Femur (tissue), 1 donor: ENCODE data around the gene FBXO34.
A peak's percentile ranks its signal among the peaks of the same experiment; 100 is the strongest.
"Not testable (repeated sequence)": the region's sequence is repeated elsewhere in the genome, so short reads cannot be mapped to it uniquely, and the experiment has no call there.

Experiments
- DNase-seq: peaks from one replicate; pipeline ENCODE4 v3.0.0-alpha.2; 2017

The FBXO34 gene

GRCh38 chr14:55350461-55350860 is 79.2 kb downstream of the FBXO34 start:
- DNase-seq = no peak

- DNase-seq = no peak
Measured at GRCh38 chr14:55351111-55351510, 79.9 kb downstream of the FBXO34 start.

GRCh38 chr14:55352201-55352600 is 81.0 kb downstream of the FBXO34 start:
- no peak for DNase-seq

GRCh38 chr14:55353686-55354467 is 82.7 kb downstream of the FBXO34 start:
- no peak for DNase-seq

GRCh38 chr14:55354500-55354899 is 83.3 kb downstream of the FBXO34 start:
- DNase-seq = peak; percentile 51

- DNase-seq = no peak
Measured at GRCh38 chr14:55355922-55356321, 84.7 kb downstream of the FBXO34 start.

GRCh38 chr14:55356913-55357312 is 85.7 kb downstream of the FBXO34 start:
- DNase-seq = no peak

- DNase-seq = no peak
Measured at GRCh38 chr14:55359307-55359706, 88.1 kb downstream of the FBXO34 start.

- DNase-seq = no peak
Measured at GRCh38 chr14:55361190-55361589, 90.0 kb downstream of the FBXO34 start.

GRCh38 chr14:55366271-55366670 is 95.0 kb downstream of the FBXO34 start:
- no peak for DNase-seq

GRCh38 chr14:55370883-55371455 is 99.7 kb downstream of the FBXO34 start:
- peak; percentile 30 for DNase-seq

- DNase-seq = no peak
Measured at GRCh38 chr14:55372423-55372822, 101.2 kb downstream of the FBXO34 start.

GRCh38 chr14:55372825-55373224 is 101.6 kb downstream of the FBXO34 start:
- DNase-seq = no peak

- no peak for DNase-seq
Measured at GRCh38 chr14:55373784-55374705, 102.8 kb downstream of the FBXO34 start.

- DNase-seq = no peak
Measured at GRCh38 chr14:55374771-55375170, 103.5 kb downstream of the FBXO34 start.

- no peak for DNase-seq
Measured at GRCh38 chr14:55377236-55377635, 106.0 kb downstream of the FBXO34 start.

- no peak for DNase-seq
Measured at GRCh38 chr14:55381040-55381439, 109.8 kb downstream of the FBXO34 start.

- DNase-seq = no peak
Measured at GRCh38 chr14:55381561-55381960, 110.3 kb downstream of the FBXO34 start.

- DNase-seq = no peak
Measured at GRCh38 chr14:55382483-55382882, 111.3 kb downstream of the FBXO34 start.

GRCh38 chr14:55383056-55383466 is 111.8 kb downstream of the FBXO34 start:
- DNase-seq = not testable (repeated sequence)

GRCh38 chr14:55383541-55384140 is 112.4 kb downstream of the FBXO34 start:
- peak; percentile 18 for DNase-seq

- DNase-seq = no peak
Measured at GRCh38 chr14:55384536-55384935, 113.3 kb downstream of the FBXO34 start.
